HFFc6 (cell line): Measurements from ENCODE around the gene KIF12. TPM values are rescaled to one million over a fixed set of nuclear protein-coding genes. Genes with fewer than 3 reads are reported as not detected.

Experiments used
- DNase-seq: peaks from one replicate; pipeline ENCODE4 v3.0.0-alpha.2; 2018
- H3K27ac Mint-ChIP-seq: 2 replicates; pipeline ENCODE4 v1.8.0; 2020; ENCODE audit warnings: mild to moderate bottlenecking, mixed read lengths
- H3K27me3 Mint-ChIP-seq: 2 replicates; pipeline ENCODE4 v1.8.0; 2021; ENCODE audit warnings: mild to moderate bottlenecking, moderate library complexity, mixed read lengths; ENCODE audit not compliant: insufficient read depth
- H3K36me3 Mint-ChIP-seq: 2 replicates; pipeline ENCODE4 v1.8.0; 2021; ENCODE audit warnings: low read depth, mixed read lengths
- H3K4me1 Mint-ChIP-seq: 2 replicates; pipeline ENCODE4 v1.8.0; 2020; ENCODE audit warnings: low read depth, mixed read lengths
- H3K4me3 Mint-ChIP-seq: 2 replicates; pipeline ENCODE4 v1.8.0; 2020; ENCODE audit warnings: mild to moderate bottlenecking, moderate library complexity, mixed read lengths
- H3K9me3 Mint-ChIP-seq: 2 replicates; pipeline ENCODE4 v1.8.0; 2020; ENCODE audit warnings: mild to moderate bottlenecking, mixed read lengths
- total RNA-seq, 6 experiments: library from RNA; stranded (reverse); fragmentation: NEBNext Ultra II Directional; extraction: Animal tissue kit (Norgen Biotek cat#: 25700); gene quantifications; 2 replicates in 1 of 6; 3 replicates in 5 of 6; pipeline ENCODE4 v1.2.3, GENCODE V29; 2021
- TF ChIP-seq, protein P1 (sequence below): fragments of 200-600 bp; sonication (generic); IDR thresholded peaks from 2 replicates; pipeline ENCODE4 v1.5.0; 2021; ENCODE audit warnings: antibody characterized with exemption, mild to moderate bottlenecking

Gene KIF12
- total RNA-seq, 6 experiments from 2014 or later: not detected

DNA sequence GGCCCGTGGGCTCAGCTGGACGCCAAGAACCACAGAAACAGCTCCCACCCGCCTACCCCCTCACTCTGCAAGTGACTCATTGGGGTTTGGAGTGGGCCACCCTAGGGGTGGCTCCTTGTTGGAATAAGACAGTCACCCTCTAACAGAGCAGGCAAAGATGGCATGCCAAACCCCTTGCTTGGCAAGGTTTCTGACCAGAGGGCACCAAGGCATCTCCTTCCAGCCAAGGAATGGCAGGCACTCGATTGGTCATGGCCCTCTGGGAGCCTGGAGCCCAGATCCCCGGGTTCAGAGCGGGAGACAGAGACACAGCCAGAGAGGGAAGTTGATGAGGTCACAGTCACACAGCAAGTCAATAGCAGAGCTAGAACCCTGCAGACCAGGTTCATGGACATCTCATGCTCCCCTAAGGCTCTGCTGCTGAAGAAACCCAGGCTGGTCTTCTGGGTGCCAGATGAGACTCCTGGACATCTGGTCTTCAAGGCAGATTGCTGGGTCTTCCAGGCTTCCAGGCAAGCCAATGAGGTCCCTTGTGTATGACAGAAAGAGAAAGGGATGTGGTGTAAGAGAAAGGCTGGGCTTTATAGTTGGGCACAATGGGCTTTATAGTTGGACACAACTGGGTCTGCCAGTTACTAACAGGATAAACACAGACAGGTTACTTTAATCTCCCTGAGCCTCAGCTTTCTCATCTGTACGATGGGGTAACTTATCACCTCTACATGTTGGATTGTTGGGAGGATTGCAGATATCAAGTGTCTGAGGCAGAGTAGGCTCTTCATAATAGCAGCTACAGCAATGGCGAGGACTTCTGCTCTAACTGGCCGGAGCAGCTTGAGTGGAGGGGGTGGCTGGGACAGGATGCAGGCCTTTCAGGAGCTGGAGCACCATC, 23.3 kb upstream of the KIF12 start:
- Mint-ChIP-seq H3K9me3 (peaks cover 1% of the 10 kb centered on the region; the same call in 1 of the 2 replicates), H3K27me3 (peaks cover 31% of the 10 kb centered on the region), H3K27ac (no peak overlapping the region), H3K4me1 (no peaks in the 10 kb centered on the region), H3K36me3 (no peaks in the 10 kb centered on the region), H3K4me3 (no peak overlapping the region)
- no peak for DNase-seq
- TF ChIP-seq, protein P1, sequence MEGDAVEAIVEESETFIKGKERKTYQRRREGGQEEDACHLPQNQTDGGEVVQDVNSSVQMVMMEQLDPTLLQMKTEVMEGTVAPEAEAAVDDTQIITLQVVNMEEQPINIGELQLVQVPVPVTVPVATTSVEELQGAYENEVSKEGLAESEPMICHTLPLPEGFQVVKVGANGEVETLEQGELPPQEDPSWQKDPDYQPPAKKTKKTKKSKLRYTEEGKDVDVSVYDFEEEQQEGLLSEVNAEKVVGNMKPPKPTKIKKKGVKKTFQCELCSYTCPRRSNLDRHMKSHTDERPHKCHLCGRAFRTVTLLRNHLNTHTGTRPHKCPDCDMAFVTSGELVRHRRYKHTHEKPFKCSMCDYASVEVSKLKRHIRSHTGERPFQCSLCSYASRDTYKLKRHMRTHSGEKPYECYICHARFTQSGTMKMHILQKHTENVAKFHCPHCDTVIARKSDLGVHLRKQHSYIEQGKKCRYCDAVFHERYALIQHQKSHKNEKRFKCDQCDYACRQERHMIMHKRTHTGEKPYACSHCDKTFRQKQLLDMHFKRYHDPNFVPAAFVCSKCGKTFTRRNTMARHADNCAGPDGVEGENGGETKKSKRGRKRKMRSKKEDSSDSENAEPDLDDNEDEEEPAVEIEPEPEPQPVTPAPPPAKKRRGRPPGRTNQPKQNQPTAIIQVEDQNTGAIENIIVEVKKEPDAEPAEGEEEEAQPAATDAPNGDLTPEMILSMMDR: no peak

DNA sequence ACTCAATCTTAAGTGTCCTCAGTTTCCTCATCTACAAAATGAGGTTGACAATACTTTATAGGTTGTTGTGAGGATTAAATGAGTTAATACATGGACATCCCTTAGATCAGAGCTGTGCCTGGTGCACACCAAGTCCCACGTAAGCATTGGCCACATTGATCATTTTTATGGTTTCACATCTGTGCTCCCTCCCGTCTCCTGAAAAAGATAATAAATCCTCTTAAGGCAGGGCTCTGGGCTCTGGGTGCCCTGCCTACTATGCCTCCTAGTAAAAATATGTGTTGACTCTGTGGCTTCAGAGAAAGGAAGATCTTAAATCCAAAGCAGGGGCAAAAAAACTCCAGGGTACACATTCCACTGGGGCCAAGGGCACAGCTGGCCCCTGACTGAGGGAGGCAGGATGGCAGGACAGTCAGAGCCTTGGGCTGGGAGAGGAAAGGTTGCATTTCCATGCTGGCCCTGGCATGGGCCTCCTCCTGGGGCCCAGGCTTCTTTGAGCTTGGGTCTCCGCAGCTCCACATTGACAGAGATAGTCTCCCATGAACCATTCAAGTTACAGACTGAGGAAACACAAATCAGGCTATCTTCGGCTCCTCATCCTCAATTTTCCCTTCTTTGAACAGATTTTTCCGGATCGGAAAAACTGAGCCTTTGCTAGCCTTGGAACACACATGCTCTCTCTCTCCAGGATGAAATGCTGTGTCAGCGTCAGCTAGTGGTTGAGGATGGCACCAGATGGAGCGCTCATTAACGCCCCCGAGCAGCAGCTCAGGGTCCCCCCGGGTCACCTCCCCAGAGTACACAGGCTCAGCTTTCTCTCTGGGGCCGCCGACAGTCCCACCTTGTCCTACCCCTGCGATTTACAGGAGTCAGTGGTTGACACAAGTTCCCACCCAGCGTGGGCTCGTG, 22.4 kb upstream of the KIF12 start:
- TF ChIP-seq, protein P1: no peak
- Mint-ChIP-seq H3K27me3 (peaks cover 32% of the 10 kb centered on the region), H3K4me1 (no peaks in the 10 kb centered on the region), H3K27ac (no peak overlapping the region), H3K36me3 (no peaks in the 10 kb centered on the region), H3K9me3 (no peaks in the 10 kb centered on the region), H3K4me3 (no peak overlapping the region)
- DNase-seq: no peak

- TF ChIP-seq, protein P1: no peak
- no peaks in the 10 kb centered on the region for H3K9me3 Mint-ChIP-seq
- H3K36me3 Mint-ChIP-seq: no peaks in the 10 kb centered on the region
- H3K27ac Mint-ChIP-seq: no peak overlapping the region
- H3K4me1 Mint-ChIP-seq: no peaks in the 10 kb centered on the region
- H3K27me3 Mint-ChIP-seq: peaks cover 32% of the 10 kb centered on the region
- DNase-seq: no peak
- H3K4me3 Mint-ChIP-seq: no peak overlapping the region
These were observed 21.3 kb upstream of the KIF12 start for GRCh38 chr9:114120192-114121014.

DNA sequence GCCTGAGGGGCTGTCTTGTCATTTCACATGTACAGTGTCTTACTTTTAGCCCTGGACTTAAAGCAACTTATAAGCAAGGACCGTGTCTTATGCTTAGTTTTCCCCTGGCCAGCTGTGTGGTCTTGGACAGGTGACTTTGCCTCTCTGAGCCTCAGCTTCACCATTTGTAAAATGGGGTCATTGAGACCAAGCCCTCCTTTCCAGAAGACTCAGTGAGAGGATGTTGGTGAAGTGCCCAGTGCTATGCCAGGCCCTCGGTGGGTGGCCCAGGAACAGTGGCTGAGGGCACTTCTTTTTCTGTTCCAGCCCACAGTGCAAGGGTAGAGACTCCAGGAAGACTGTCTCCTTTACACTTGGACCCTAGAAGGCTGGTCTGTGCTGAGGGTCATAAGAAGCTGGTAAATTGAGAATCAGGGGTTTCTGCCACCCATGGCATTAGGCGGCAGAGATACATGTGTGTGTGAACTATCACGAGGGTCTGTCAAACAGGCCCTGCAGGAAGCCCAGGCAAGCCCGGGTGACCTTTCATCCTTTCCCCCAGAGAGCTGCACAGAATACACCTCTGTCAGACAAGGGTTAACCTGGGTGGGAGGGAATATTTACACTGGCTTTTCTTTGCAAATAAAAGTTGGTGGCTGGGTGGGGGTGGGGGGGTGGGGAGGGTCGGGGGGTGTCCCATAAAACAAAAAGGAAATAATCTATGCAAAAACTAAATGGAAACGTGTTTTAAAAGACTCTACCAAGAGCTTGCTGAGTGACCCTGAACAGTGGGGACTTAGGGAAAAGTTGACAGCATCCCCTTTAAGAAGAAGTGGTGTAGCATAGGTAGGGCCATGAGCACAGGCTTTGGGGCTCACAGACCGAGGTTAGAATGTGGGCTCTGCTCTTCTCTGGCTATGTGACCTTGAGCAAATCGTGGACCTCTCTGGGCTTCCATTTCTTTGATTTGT, 20.4 kb upstream of the KIF12 start:
- no peak for DNase-seq
- Mint-ChIP-seq H3K27me3 (peaks cover 30% of the 10 kb centered on the region), H3K4me3 (no peak overlapping the region), H3K4me1 (no peaks in the 10 kb centered on the region), H3K27ac (no peak overlapping the region), H3K36me3 (no peaks in the 10 kb centered on the region), H3K9me3 (no peaks in the 10 kb centered on the region)
- TF ChIP-seq, protein P1: no peak
